GM19455 (cell line): ENCODE results near the gene COX17.
A peak's percentile ranks its signal among the peaks of the same experiment; 100 is the strongest.

Experiments used
- ATAC-seq: cut with Tn5 transposase; IDR thresholded peaks from one replicate; pipeline ENCODE4 v1.9.1; 2021; ENCODE audit not compliant: unreplicated experiment

Gene COX17

DNA sequence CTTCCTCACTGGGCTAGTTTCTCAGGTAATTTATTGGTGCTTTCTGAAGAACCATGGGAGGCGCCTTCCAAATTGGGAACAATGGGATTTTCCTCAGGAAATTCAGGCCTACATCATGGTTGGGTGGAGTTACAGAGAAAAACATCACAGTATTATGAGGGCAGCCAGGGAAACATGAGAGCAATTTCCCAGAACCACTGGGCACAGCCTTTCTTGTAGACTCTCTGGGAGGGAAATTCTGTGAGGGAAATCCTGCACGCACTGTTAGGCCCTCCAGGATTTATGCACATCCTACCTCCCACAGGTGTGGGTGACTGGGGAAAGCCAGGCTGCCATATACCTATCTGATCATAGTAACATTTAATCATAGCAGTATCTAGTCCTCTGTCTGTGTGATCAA lies 30.0 kb downstream of the COX17 start:
- no peak for ATAC-seq

DNA sequence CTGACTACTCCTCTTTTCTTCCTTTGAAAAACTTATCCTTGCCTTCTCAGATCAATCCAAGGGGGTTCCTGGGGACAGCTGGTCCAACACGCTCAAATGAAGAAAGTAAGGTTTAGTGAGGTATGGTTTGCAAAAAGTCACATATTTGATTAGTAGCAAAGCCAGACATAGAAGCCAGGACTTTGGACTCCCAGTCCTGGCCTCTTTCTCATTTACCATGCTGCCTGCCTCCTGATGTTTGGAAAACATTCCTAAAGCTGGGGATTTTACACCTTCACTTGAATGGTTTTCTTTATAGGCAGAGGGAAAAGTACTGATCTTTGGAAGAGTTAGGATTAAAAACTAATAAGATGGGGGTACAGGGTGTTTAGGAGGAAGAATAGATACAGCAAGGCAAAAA lies 31.4 kb downstream of the COX17 start:
- no peak for ATAC-seq

DNA sequence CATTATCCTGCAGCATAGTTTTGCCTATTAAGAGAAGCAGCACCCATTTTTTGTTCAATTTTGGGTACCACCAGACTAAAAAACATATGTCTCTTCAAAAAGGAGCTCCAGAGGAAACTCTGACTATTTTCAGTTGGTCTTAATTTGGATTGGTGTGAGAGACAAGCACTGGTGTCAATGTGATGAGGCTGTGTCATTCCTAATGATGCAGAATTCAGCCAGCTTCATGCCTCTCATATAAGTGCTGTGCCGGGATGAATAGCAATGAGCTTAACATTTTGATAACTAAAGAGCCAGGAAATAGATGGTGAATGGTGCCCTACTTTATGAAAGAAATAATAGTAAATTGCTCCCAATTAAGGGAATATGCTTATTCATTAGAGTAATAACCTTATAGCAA lies 32.7 kb downstream of the COX17 start:
- no peak for ATAC-seq

DNA sequence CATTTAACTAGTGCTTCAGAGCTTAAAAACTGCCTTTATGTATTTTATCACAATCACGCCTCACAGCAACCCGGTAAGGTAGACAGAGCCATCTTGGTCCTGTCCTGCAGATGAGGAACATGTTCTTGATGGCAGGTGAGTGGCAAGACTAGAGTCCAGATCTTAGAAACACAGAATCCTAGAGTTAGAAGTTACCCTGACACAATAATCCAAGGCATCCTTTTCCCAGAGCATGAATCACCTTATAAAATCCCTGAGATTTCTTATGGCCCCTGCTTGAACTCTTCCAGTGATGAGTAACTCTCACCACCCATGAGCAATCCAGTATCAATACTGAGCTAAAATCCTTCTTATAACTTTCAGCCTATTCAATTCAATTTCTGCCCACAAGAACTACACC lies 33.7 kb downstream of the COX17 start:
- ATAC-seq: no peak

DNA sequence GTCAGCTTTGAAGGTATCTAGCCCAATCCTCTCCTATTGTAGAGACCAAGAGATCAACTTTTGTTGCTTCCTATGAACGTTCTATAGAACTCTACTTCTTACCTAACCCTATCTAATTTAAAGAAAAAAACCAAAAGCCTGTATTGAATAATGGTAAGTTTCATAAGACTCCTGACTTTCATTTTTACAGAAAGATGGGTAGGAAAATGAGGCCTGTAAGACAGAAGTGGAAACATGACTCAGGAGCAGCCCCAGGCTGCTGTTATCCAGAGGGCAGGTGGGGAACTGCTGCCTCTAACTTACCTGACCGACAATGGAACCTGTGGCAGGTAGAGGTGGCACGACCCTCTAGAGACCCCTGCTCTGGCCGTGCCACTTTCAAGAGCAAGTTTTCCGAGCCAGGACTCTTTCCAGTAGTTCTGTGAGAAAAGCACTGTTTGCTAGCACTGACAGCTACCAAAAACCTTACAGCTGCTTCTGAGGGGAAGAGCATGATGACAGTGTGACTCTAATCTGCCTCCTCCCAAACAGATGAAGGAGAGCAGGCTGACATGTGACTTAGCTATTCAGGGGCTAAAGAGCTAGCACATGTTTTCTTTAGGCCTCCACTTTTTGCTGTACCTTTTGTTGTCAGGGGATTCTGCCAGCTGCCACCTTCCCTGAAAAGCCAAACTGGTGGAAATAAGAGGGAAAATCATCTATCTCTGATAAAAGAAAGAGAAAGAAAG lies 34.3 kb downstream of the COX17 start:
- ATAC-seq: no peak

DNA sequence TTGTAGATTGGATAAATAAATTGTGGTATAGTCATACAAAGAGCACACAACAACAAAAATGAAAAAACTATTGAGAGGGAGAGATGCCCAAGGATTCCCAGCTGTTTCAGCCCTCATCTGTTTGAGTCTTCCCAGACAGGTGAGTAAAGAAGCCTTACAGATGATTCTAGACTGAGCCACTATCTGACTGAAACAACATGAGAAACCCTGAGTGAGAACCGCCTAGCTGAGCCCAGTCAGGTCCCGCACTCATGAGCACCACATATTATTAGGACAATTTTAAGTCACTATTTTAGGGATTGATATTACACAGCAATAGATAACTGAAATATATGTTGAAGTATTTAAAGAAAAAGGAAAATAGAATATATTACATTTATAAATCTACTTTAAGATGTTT lies 35.8 kb downstream of the COX17 start:
- no peak for ATAC-seq

DNA sequence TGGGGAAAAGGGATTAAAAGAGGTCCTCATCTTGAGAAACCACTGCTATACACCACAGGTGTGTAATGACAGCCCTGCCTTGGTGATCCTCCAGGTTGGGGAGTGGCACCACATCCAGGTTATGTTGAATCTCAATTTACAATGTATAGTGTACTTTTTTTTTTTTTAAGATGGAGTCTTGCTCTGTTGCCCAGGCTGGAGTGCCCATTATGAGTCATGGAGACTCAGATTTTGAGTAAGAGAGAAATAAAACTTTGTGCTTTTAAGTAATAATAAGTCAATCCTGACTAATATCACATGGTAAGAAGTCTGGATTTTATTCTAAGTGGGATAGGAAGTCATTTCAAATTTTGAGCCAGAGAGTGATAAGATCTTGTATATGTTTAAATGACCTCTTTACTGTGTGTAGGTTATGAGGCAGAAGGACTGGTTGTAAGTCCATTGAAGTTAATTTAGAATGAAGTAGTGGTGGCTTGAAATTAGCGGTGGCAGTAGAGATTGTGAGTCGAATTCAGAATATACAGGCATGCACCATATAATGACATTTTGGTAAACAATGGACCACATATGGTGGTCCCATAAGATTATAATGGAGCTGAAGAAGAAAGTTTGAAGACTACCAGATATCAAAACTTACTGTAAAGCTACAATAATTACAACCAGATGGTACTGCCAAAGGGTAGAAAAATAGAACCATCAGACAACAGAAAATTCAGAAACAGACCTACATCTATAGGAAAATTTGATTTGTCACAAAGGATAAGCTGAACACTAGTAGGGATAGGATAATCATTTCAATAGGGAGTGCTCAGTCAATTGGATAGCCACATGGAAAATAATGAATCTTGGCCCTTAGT lies 37.5 kb downstream of the COX17 start:
- no peak for ATAC-seq

DNA sequence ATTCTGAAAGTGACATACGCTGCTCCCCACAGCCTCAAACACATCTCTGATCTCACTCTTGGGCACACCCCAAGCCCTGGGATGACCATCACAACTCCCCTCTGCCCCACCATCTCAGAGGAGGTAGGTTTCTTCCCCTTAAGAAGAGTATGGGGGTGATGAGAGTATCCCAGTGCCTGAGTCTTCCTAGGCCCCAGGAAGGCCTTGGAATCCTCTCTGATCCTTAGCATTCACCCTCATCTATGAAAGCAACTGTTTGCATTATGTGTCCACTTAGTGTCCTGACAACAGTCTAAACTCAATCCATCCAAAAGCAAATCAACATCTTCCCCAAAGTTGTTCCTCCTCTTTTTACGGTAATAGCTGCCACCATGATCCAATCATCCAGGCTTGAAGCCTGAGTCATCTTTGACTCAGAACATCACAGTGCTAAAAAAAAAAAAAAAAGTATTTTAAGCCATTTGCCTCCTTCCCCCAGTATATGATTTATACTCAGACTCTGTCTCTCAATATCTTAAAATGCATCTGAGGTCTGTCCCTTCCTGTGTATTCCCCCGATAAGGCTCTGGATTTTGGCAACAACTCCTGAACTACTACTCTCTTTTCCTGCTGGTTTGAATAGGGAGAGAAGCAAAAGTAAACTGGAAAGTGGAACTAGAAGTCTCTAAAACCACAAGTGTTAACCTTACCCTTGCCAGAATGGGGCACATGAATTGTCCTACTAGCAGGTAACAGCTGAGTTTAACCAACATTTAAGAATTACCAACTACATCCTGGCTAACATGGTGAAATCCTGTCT lies 39.3 kb downstream of the COX17 start:
- ATAC-seq: peak; percentile 42

DNA sequence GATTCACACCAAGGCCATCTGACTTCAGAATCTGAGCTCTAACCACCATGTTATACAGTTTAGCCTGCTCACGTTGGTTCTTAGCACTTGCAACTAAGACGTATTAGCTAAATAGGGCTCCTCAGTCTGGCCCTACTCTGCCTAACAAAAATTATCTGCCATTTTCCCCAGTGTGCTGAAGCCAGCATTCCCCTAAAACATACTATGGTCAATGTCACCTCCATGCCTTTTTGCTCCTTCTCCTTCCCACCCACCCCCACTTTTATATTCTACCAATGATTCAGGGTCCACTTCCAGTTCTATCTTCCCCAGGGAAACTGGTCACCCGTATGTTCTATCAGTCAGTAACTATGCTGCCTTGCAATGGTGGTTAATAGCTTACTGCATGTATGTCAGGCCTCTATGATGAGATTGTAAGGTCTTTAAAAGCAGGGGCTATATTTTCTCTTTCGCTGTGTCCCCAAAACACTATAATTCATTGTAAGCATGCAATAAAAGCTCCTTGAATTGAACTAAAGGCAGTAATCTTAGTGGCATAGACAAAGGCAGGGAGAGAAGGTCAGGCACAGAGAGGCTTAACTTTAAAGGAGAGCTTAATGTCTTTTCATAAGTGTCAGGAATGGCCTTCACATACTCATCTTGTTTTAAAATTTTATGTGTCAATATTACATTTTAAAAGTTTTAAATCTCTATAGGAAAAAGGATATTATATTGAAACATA lies 40.2 kb downstream of the COX17 start:
- ATAC-seq: no peak

DNA sequence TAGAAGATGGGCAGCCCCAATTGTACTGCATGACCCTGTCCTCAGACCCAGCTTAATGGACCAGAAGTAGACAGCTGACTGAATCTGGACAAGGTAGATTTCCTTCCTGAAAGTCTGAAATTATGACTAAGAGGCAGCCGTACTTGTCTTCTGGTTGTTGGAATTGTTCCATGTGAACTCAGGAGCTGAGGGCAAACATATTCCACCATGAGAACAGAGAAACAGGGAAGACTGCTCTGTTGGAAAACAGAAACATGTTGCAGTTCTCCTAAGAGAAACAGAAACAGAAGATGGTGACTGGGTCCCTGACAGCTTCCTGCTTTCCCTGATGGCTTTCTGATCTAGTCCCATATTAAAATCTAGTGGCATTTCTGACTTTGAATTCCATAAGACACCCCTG lies 41.0 kb downstream of the COX17 start:
- ATAC-seq: no peak

DNA sequence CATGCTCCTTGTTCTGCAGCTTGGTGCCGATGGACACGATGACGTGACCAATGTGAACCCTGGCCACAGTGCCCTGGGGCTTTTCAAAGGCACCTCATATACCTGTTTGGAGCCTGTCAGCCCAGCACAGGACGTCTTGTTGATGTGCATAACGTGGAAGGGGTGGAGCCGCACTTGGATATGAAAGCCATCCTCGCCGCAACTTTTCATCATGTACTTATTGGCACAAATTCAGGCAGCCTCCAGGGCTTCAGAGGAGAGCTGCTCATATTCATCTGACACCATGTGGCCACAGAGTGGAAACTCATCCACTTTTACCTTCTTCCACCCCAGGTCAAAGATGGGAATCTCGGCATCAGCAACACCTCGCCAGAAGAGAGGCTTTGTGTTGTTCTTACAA lies 41.5 kb downstream of the COX17 start:
- ATAC-seq: no peak

DNA sequence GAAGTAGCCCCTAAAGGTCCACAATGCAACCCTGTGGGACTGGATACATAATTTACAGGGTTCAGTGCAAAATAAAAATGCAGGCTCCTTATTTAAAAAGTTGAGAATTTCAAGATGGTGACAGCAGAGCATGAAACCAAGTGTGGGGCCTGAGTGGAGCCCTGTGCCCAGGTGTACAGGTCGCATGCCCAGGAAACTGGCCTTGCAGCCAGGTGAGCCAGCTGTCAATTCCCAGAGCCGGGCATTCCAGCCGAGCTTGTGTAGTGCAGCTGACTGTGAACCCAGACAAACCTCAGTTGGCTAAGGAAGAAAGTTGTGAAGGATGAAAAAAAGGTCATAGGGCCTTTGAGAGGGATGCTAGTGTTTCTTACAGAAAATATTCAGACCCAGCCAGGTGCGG lies 44.4 kb downstream of the COX17 start:
- no peak for ATAC-seq

DNA sequence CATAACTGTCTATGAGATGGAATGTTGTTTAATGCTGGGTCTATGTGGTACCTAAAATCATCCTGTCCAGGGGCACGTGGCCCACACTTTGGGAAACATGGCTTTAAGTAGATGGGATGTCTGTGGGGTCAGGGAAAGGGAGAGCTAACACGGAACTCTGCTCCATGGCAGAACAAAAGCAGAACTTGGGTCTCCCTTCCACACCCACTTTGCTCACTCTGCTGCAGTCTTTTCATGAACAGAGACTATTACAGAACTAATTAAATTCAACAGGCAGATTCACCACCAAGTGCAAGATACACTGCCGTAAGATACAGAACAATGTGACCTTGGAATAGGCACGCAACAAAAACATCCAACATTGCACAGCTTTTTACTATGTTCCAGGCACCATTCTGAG lies 45.0 kb downstream of the COX17 start:
- ATAC-seq: no peak

DNA sequence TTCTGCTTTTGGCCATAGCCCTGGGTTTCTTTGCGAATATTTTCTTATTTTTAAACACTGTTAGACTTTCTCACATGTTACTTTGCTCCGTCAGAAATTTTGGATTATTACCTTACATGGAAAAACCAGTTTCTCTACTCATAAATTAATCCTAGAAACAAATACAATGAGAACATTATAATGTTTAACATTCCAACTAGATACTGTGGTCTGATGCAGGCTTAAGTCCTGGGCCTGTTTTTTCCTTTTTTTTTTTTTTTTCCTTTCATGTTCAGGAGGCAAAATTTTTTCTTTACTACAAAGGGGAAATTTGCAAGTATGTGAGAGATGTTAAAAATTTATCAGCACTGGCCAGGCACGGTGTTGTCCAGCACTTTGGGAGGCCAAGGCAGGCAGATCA lies 45.7 kb downstream of the COX17 start:
- no peak for ATAC-seq

DNA sequence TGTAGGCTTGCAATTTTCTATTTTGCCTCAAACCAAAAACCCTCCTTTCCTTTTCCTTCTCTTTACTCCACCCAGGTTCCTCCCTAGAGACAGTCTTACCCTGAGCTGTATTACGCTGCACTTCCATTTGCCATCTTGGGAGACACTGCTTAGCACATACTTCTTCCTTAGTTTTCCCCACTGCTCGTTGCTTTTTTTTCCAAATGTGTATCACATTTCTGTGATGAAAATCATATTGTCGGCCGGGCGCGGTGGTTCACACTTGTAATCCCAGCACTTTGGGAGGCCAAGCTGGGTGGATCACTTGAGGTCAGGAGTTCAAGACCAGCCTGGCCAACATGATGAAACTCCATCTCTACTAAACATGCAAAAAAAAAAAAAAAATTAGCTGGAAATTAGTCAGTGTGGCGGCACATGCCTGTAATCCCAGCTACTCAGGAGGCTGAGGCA lies 46.3 kb downstream of the COX17 start:
- ATAC-seq: no peak

DNA sequence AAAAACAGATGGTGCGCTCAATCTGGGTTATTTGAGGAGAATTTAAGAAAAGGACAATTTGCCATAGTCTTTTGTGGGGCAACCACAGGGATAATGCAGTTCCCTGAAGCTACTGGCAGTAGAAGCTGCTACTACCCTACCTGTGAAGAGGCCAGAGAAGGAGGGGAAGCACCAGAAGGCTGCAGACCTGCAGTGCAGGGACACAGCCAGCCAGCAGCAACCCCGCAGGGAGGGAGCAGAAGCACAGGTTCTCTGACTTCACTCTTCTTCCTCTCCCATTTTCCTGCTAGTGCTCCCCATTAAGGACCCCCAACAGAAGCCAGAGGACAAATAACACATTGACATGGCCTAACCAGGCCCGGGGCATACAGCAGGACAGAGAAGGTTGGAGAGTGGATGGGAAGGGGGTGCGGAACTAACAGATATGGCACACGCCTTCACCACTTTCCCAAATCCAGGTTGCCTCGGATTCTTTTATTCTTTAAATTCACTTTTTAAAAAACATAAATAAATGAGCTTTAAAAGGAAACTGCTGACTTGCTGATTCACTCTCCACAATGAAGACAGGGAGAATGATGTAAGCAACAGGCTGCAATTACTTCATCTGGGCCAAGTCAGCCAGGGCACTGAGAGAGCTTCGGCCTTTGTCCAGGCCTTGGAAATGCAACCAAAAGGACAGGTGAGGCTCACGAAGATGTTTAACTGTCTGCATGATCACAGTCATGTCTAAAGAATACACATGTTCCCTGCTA lies 46.9 kb downstream of the COX17 start:
- no peak for ATAC-seq

DNA sequence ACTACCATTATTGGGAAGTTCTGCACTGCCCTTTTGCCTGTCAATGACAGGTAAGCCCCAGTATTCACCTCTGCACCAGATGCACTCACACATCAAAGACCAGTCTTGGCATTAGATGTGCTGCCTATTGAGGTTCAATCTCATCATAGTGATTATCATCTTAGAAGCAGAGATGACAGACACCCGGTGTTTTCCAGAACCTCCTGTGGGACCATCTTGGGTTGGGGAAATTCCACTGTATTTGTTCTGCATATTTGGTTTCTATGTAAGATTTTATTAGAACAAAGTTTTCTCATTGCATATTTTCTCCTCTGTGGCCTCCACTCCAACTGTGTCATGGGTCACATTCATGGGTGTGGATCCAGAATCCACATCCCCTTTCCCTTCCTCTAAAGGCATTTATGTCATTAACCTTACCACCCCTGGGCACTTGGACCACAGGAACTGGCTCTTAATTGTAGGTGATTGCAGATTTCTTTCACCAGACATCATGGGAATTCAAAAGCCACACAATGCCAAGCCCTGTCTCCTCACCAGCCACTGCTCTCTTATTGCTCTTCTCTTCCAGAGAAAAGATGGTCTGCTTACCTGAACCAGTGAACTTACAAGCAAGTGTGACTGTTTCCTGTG lies 48.3 kb downstream of the COX17 start:
- no peak for ATAC-seq

DNA sequence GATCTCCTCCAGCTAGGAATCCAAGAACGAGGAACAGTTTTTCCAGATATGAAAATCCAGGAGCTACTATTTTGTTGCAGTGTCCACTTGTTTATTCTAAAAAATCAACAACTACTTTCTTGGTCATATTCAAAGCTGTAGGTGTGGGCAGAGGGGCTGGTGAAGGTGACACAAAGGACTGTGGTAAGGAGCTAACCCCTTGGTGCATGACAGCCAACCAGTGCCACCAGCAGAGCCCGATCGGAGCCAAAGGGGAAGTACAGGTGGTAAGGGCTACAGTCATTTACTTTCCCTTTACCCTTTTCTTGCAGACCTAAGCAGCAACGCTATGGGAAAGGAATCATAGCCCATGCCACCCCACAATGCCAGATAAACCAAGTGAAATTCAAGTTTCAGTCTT lies 48.8 kb downstream of the COX17 start:
- ATAC-seq: no peak

DNA sequence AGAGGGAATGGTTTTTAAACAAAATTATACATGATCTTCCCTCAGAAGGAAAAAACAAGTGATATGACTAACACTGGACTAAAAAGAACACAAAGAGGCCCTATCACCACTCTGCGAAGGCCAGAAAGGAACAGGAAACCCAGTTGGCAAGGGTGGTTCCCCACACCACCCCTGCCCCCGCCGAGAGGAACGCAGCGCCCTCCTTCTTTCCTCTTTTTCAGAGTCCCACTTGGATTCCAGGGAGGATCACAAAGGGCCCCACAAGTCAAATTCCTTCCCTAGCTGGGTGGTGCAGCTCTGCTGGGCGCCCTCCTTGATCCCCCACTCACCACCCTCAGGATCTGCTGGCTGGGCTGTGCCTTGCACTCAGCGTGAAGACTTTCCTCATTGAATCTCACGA lies 49.7 kb downstream of the COX17 start:
- ATAC-seq: no peak

DNA sequence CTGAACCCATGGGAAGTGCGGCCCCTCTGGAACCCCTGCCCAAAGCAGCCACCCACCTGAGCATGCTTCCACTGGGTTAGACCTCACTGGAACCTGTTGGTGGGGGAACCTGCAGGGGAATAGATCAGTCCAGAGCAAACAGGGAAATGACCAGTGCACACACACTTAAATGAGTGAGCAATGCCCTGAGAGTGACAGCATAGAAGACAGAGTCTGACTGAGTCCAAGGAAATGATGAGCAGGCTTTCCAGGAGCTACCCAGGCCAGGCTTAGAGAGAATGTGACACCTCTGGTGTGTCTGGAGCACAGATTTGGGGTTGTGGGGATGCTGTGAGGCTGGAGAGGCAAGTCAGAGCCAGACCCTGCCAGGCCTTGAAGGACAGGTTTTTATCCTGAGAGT lies 51.0 kb downstream of the COX17 start:
- ATAC-seq: no peak
